GM19238 (cell line): ENCODE measurements around the gene PDZD2.

ENCODE experiments used
- DNase-seq: peaks from one replicate; pipeline ENCODE4 v3.0.0; 2011; ENCODE audit warnings: low spot score; ENCODE audit not compliant: insufficient read length

PDZD2 gene

GRCh38 chr5:31860726-31861433, 221.9 kb downstream of the PDZD2 start:
- DNase-seq: no peak

DNA sequence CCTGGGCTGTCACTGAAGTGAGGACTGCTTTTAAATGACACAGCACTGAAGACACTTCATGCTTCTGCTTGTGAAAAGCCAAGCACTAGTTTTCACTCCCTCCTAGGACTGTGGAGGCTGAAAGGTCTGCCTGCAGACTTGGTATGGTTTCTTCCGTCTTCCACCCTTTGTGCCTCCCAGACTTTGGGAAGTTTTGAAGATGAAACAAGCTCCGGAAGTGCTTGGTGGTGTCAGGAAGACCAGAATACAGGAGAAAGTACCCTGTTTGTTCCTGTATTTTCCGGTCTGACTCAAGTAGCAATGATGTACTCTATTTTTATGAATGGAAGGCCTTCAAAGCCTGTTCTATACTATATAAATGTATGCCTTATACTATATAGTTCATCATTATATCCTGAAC, 222.7 kb downstream of the PDZD2 start:
- no peak for DNase-seq

GRCh38 chr5:31863991-31864411, 225.1 kb downstream of the PDZD2 start:
- no peak for DNase-seq

DNA sequence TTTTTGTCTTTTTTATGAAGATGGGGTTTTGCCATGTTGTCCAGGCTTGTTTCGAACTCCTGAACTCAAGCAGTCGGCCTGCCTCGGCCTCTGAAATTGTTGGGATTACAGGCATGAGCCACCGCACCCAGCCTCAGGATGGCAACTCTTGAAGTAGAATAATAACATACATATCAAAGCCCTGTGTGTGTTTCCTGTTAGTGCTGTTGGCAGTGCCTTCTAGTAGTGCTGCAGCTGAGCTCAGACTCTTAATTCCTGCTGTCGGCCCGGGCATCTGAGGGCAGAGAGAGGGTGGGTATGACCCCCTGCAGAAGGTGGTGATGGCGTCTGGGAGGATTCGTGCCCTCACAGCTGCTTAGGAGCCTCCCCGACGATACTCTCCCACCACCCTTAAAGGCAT, 227.2 kb downstream of the PDZD2 start:
- no peak for DNase-seq

DNA sequence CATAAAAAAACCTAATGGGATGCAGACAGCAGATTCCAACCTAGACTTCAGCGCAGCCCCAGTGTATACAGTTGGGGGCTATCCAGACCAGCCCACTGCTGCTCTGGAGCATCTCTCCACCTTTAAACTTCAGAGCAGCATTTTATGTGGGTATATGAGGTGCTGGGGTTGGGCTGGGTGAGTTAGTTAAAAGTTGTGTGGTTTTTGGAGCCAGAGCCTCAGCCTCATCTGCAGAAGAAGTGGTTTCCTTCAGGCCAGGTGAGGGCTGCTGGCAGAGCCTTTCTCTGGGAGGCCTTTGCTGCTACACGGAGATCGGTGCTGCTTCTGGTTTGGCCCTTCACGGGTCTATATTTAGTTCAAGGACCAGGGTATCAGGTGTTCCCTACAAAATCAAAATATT, 228.3 kb downstream of the PDZD2 start:
- no peak for DNase-seq

DNA sequence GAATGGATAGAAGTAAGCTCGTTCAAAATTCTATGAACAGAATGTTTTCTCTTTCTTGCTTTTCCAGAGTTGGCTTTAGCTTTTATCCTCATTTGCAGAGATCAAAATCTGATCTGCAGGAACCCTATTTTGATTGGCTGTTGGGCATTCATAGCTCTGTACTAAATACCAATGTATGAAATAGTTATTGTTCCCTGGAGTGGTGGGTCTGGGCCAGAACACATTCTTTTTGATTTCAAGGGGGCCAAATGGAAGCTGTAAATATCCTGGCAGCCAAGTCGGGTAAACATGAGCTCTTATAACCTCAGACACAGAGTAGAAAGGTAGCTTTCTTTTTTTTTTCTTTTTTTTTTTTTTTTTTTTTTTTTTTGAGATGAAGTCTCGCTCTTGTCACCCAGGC, 241.5 kb downstream of the PDZD2 start:
- DNase-seq: no peak

- DNase-seq: no peak
Measured at GRCh38 chr5:31884896-31885295, 246.0 kb downstream of the PDZD2 start.

DNA sequence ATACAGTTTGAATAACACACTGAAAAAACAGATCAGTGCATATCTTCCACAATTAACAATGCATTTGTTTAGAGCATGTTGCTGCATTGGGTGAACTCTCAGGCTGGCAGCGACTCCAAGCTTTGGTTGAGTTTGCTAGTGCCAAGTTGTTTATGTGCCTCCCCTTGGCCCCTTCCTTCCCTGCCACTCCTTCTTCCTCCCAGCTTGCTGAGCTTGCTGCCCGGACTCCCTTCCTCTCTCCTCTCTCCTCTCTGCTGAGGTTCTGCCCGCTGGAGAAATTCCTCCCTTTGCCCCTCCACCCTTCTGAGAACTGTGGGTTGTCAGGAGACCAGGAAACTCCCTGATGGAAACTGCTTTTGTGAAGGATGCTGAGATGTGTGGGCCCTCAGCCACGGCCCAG, 247.3 kb downstream of the PDZD2 start:
- DNase-seq: no peak

GRCh38 chr5:31887556-31887955, 248.6 kb downstream of the PDZD2 start:
- no peak for DNase-seq

DNA sequence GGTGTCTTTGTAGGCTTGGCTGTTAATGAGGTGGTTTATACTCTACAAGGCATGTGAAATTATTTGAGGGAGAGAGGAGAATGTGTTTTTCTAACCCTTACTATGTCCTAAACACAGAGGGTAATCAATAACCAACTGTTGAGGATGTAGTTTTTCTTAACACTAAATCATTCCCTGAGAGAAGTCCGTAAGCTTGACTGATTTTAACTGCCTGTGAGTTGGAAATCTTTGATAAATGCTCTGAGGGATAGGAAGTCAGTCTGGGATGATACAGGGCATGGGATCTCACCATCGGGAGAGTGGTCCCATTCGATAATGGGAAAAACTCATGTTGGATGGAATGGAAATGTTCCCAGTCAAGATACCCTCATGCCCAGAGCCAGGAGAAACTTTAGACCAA, 249.6 kb downstream of the PDZD2 start:
- DNase-seq: no peak

GRCh38 chr5:31889001-31889561, 250.2 kb downstream of the PDZD2 start:
- DNase-seq: no peak

GRCh38 chr5:31890046-31890445, 251.1 kb downstream of the PDZD2 start:
- no peak for DNase-seq

GRCh38 chr5:31894141-31894540, 255.2 kb downstream of the PDZD2 start:
- no peak for DNase-seq

- DNase-seq: no peak
Measured at GRCh38 chr5:31895199-31895820, 256.4 kb downstream of the PDZD2 start.

DNA sequence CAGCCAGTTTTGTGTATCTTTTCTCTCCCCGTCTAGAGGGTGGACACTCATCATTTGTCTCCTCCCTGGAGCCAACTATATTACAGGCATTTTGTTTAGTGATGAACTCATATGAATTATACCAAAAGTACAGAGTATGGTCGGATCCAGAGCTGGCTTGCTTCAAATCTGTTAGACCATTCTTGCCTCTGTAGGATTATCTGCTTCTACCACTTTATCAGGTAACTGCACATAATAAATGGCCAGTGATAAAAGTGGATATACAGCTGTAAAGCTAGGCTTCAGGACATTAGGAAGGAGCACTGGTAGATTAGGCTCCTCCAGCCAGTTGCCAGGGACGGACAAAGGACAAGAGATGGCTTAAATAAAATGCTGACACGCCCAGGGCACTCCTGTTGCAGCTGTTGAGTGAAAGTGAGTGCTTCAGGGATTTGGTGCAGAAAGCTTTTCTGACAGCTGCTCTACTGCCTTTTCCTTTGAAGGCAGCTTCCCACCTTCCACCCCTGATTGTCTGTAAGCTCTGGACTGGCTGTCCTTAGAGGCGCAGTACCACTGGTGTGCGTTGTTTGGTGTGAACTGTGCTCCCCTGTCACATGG, 259.2 kb downstream of the PDZD2 start:
- no peak for DNase-seq

GRCh38 chr5:31900296-31900865, 261.4 kb downstream of the PDZD2 start:
- no peak for DNase-seq

DNA sequence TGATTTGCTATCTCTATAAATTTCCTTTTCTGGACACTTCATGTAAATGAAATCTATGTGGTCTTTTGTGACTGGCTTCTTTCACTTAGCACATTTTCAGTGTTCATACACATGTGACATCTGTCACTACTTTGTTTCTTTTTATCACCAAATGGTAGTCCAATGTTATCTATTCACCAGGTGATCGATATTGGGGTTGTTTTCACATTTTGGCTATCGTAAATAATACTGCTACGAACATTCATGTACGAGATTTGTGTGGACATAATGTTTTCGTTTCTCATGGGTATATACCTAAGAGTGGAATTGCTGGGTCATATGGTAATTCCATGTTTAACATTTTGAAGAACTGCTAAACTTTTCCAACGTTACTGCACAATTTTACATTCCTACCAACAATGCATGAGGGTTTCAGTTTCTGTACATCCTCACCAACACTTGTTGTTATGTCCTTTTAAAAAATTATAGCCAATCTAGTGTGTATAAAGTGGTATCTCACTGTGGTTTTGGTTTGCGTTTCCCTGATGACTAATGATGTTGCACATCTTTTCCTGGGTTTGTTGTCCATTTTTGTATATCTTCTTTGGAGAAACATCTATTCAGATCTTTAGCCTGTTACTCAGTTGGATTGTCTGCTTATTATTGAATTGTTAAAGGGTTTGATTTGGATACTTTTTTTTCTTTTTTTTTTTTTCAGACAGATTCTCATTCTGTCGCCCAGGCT, 263.0 kb downstream of the PDZD2 start:
- DNase-seq: no peak

DNA sequence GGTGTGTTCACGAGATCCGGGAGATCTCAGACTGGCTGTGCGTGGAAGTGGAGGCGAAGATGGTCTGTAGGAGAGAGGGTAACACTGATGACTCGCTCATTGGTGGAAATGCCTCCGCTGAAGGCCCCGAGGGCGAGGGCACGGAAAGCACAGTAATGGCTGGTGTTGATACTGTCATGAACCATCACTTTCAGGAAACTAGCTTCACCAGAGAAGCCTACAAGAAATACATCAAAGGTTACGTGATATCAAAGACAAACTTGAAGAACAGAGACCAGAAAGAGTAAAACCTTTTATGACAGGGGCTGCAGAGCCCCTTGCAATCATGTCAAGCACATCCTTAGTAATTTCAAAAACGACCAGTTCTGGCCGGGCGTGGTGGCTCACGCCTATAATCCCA, 269.5 kb downstream of the PDZD2 start:
- DNase-seq: no peak

- DNase-seq: no peak
Measured at GRCh38 chr5:31909073-31909472, 270.1 kb downstream of the PDZD2 start.

GRCh38 chr5:31911291-31912265, 272.6 kb downstream of the PDZD2 start:
- no peak for DNase-seq
